GM18951 (cell line): ENCODE measurements around the gene PODNL1.
"Not testable (repeated sequence)": the region's sequence is repeated elsewhere in the genome, so short reads cannot be mapped to it uniquely, and the experiment has no call there.

Experiments
- POLR2A ChIP-seq: IDR thresholded peaks from 4 replicates; pipeline ENCODE4 v1.6.1; 2011; ENCODE audit warnings: mild to moderate bottlenecking; ENCODE audit not compliant: insufficient read length, insufficient read depth; ENCODE audit errors: extremely low read depth
- in situ Hi-C: fragments of 300-500 bp; cut with MboI; formaldehyde crosslinking; loops from one replicate; pipeline ENCODE4 v1.12.0; 2022; ENCODE audit warnings: low sequenced_read_pairs, mixed read lengths, inconsistent platforms; ENCODE audit not compliant: unreplicated experiment

The PODNL1 gene

DNA sequence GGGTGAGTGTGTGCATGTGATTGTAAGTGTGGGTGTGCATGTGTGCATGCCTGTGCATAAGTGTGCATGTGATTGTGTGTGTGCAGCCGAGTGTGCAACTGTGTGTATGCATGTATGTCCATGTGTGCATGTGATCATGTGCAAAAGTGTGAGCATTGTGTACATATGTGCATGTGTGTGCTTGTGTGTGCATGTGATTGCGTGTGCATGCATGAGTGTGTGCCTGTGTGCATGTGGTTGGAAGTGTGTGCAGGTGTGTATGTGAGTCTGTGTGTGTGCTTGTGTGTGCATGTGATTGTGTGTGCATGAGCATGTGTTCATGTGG is 3.5 kb downstream of the PODNL1 start:
- in situ Hi-C loops, result no loop called here
- TF ChIP-seq POLR2A, result no peak

DNA sequence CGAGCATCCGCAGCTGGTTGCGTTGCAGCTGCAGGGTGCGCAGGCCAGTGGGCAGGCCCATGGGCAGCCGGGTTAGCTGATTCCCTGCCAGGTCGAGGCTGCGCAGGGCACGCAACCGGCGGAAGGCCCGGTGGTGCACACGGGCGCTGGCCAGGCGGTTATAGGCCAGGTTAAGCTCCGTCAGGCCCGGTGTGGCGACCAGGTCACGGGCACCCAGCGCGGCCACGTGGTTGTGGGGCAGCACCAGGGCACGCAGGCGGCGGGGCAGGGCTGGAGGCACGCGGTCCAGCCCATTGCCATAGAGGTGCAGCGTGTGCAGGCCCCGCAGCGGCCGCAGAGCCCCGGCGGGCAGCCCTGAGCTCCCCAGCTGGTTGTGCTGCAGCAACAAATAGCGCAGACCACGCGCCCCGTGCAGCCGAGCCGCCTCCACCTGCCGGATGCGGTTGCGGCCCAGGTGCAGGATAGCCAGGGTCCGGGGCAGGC is 5.3 kb downstream of the PODNL1 start:
- in situ Hi-C loops, result no loop called here

DNA sequence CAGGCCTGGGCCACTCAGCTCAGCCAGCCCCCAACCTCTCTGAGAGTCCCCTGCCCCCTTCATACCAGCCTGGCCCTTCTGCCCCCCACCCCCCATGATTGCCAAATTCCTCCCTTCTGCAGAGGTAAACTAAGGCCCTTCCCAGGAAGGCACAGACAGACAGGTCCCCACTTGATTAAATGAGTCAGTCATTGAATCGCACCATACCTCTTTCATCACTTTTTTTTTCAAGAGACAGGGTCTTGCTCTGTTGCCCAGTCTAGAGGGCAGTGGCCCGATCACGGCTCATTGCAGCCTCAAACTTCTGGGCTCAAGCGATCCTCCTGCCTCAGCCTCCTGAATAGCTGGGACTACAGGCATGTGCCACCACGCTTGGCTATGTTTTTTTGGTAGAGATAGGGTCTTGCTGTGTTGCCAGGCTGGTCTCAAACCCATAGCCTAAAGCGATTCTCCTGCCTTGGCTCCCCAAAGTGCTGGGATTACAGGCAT is 6.0 kb downstream of the PODNL1 start:
- in situ Hi-C loops, result no loop called here

More for the DNA sequence above, 5.3 kb downstream of the PODNL1 start:
- no peak for TF ChIP-seq POLR2A

DNA sequence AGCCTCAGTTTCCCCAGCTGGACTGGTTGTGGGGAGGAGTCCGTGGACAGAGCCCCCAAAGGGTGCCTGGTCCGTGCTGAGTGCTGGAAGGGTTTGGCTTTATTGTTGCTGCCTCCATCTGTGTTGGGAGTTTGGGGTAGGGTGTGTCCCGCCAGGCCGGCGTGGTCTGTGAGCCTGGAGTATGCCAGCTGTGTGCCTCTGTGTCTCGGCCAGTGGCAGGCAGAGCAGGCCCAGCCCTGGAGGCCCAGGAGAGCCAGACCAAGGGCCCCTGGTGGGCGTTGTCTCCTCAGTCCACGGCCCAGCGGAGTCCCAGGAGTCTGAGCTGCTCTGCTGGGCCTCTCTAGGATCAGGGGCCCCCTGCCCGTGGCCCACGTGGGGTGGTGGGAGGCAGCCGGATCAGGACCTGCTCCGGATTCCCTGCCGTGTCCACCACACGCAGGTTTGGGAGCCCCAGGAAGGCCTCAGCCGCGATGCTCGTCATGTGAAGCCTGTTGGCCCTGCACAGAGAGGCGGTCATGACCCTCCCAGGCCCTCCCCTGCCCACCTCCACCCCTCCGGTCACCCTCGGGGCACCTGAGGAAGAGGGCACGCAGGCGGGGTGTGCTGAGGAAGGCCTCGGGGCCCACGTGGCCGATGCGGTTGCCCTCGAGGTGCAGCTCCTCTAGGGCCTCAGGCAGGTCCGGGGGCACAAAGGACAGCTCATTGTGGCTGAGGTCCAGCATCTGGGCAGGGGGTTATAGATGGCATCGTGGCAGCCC is 6.6 kb downstream of the PODNL1 start:
- in situ Hi-C loops, result no loop called here
- no peak for TF ChIP-seq POLR2A

More for the DNA sequence above, 6.0 kb downstream of the PODNL1 start:
- TF ChIP-seq POLR2A, result no peak

DNA sequence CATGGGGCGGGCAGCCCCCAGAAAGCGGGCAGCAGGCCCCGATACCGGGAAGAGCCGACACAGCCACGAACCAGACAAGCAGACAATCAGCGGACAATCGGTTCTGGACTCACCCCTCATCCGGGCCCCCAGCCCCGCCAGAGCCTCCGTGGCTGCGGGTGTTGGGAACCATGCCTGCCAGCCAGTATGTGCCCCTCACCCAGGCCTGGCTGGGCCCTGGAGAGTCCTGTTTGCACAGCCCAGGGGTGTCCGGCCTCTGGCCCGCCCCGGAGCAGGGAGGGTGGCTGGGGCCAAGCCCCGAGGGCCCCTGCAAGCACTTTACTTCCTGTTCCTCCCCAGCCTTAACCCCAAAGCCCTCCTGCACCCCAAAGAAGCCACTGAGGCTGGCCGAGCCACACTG is 7.8 kb downstream of the PODNL1 start:
- TF ChIP-seq POLR2A, result no peak
- in situ Hi-C loops, result no loop called here

DNA sequence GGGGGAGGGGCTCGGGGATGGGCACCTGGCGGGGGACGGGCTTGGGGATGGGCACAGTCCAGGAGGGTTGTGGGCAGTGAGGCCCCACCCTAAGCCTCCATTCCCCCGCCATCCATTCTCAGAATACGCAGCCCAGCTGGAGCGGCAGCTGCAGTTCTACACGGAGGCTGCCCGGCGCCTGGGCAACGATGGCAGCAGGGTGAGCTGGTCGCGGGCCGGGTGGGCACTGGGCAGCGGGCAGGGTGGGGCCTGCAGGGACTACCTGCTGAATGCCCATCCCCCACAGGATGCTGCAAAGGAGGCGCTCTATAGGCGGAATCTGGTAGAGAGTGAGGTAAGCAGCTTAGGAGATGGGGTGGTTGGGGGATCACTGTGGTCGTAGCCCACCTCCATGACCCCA is 8.3 kb downstream of the PODNL1 start:
- no peak for TF ChIP-seq POLR2A
- in situ Hi-C loops, result no loop called here

DNA sequence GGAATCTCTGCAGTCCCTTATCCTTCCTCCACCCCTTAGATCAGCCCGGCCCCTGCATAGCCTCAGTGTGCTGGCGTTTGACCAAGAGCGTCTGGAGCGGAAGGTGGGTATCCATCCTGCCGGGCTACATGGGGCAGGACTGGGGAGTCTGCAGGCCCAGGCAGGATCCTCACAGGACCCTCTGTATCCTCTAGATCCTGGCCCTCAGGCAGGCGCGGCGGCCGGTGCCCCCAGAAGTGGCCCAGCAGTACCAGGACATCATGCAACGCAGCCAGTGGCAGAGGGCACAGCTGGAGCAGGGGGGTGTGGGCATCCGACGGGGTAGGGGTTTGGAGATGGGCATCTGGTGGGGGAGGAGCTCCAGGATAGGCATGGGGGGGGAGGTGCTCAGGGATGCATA is 8.9 kb downstream of the PODNL1 start:
- in situ Hi-C loops, result no loop called here

DNA sequence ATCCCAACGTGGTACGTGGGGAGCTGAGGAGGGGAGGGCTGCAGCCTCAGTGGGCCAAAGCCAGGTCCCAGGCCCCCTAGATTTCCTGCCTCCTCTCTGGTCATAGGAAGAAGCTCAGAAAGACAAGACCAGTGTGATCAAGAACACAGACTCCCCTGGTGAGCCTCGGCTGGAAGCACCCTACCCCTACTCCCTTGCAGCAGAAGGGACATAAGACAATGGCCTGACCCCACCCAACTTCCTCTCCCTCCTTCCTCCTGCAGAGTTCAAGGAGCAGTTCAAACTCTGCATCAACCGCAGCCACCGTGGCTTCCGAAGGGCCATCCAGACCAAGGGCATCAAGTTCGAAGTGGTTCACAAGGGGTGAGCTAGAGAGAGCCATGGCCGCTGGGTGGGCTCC is 11.5 kb downstream of the PODNL1 start:
- no peak for TF ChIP-seq POLR2A
- in situ Hi-C loops, result no loop called here

More for the DNA sequence above, 8.9 kb downstream of the PODNL1 start:
- no peak for TF ChIP-seq POLR2A

DNA sequence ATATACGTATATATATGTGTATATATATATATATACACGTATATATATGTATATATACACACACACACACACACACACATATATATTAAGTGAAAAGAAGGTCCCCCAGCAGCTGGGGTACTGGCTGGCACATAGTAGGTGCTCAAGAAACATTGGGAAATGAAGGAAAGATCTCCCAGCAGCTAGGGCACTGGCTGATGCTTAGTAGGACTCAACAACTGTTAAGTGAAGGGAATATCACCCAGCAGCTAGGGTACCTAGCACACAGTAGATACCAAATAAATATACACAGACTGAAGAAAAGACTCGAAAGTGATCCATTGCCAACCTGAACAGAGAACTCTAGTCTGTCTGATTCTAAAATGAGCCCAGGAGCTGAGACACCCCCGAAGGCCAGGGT is 12.2 kb downstream of the PODNL1 start:
- in situ Hi-C loops, result no loop called here
- TF ChIP-seq POLR2A, result no peak

DNA sequence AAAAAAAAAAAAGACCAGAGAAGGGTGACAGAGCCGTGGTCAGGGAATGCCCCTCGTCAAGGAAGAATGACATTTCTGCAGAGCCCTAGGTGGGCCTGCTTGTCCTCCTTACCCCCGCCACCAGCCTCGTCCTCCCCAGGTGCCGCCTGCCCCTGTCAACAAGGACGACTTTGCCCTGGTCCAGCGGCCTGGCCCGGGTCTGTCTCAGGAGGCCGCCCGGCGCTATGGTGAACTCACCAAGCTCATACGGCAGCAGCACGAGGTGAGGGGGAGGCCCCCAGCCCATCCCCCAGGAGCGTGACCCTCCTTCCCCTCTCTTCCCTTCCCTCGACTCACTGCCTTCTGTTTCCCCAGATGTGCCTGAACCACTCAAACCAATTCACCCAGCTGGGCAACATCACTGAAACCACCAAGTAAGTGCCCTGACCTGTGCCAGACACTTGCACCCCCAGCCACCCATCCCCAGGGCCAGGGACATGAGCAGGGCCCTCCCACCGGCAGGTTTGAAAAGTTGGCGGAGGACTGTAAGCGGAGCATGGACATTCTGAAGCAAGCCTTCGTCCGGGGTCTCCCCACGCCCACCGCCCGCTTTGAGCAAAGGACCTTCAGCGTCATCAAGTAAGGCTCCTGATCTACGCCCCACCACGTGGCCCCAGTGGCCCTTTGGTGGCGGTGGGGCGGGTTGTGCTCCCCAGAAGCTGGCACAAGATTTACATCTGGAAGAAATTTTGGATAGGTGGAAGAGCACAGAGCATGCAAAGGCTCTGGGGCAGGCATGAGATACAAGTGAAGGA is 14.8 kb downstream of the PODNL1 start:
- in situ Hi-C loops, result no loop called here
- TF ChIP-seq POLR2A, result no peak

DNA sequence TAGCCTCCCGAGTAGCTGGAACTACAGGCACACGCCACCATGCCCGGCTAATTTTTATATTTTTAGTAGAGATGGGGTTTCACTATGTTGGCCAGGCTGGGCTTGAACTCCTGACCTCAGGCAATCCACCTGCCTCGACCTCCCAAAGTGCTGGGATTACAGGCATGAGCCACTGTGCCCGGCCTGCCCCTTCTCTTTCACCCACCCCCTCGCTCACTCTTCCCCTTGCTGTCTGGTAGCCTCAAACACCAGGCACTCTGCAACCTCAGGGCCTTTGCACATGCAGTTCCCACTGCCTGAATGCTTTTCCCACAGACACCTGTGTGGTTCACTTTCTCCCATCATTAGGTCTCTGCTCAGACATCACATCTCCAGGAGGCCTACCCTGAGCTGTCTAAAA is 16.1 kb downstream of the PODNL1 start:
- in situ Hi-C loops, result not testable (repeated sequence)

DNA sequence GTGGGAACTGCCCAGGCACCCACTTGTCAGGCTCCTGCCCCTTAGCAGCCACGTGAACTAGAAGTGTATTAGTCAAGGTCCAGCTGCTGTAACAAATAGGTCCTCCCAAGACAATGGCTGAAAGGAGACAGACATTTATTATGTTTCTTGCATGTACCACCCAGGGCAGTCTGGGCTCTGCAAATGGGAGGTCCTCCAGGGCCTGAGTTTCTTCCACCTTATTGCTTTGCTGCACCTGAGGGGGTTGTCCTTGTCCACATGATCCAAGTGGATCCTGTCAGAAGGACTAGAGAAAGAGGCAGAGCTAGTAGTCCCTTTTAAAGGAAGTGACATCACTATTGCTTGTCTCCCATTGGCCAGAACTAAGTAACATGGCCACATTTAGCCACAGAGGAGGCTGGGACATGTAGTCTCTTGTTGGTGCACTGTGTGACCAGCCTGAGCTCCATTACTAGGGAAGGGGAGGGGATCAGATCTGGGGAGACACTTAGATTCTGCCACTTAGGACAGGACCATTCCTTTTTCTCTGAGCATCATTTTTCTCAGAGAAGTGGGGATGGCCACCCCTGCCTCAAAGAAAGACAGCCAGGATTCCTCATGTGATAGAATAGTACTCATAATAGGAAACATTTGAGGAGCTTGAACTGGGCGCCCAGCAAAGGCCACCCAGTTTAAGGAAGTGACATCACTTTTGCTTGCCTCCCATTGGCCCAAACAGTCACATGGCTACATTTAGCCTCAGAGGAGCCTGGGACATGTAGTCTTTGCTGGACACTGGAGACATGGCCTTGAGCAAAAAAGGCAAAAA is 17.1 kb downstream of the PODNL1 start:
- in situ Hi-C loops, result no loop called here
- no peak for TF ChIP-seq POLR2A

DNA sequence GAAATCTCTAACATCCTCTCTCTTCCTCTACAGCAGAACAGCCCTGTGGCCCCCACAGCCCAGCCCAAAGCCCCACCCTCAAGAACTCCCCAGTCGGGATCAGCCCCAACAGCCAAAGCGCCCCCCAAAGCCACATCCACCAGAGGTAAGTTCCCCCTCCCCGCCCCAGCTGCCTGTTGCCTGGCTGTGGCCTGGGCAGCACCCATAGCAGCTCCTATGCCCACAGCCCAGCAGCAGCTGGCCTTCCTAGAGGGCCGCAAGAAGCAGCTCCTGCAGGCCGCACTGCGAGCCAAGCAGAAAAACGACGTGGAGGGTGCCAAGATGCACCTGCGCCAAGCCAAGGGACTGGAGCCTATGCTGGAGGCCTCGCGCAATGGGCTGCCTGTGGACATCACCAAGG is 17.7 kb downstream of the PODNL1 start:
- in situ Hi-C loops, result no loop called here
- TF ChIP-seq POLR2A, result no peak
